Amniotic epithelial cell (primary cell): ENCODE results near the gene PECR.
"Not testable (repeated sequence)": the region's sequence is repeated elsewhere in the genome, so short reads cannot be mapped to it uniquely, and the experiment has no call there.

Source experiments
- DNase-seq: peaks from one replicate; pipeline ENCODE4 v3.0.0-alpha.2; 2010; ENCODE audit warnings: low read depth

The PECR gene

DNA sequence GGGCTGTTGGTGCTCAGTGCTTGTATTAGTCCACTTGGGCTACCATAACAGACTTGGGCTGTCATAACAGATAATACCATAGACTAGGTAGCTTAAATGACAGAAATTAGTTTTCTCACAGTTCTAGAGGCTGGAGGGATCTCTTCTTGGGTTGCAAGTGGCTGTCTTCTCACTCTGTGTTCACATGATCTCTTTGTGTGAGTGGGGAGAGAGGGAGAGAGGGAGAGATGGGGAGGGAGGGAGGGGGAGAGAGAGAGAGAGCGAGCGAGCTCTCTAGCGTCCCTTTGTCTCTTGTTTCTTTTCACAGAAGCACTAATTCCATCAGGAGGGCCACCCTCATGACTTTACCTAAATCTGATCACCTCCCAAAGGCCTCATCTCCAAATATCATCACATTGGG lies 23.1 kb upstream of the PECR start:
- no peak for DNase-seq

DNA sequence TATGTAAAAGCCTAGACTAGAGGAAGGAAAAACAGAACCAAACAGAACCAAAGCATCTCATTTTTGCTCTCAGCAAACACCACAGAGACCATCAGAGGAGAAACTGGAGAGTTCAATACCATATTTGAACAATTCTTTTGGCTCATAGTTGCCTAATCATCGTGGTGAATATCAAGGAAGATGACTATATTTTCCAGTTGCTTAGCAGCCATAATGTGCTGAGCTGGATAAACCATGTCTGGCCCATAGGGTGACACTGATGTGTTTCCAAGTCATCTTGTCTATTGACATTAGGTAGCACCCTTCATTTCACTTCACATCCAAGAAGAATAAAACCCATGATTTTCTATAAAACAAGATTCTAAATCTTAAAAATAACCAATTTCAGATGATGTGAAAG lies 21.6 kb upstream of the PECR start:
- no peak for DNase-seq

DNA sequence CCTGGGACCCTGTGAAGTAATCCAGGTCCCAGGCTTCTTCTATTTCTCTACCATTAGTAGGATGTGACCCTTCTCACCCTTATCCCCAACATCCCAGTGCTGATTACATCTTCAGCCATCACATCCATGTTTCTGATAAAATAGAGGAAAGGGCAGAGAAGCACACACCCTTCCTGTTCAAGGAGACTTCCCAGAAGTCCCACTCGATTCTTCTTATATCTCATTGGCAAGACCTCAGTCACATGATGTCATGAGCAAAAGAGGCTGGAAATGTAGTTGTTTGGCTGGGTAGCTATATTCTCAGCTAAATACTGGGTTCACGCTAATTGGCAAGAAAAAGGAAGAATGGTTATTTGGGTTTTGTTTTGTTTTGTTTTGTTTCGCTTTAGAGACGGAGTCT lies 19.5 kb upstream of the PECR start:
- DNase-seq: no peak

DNA sequence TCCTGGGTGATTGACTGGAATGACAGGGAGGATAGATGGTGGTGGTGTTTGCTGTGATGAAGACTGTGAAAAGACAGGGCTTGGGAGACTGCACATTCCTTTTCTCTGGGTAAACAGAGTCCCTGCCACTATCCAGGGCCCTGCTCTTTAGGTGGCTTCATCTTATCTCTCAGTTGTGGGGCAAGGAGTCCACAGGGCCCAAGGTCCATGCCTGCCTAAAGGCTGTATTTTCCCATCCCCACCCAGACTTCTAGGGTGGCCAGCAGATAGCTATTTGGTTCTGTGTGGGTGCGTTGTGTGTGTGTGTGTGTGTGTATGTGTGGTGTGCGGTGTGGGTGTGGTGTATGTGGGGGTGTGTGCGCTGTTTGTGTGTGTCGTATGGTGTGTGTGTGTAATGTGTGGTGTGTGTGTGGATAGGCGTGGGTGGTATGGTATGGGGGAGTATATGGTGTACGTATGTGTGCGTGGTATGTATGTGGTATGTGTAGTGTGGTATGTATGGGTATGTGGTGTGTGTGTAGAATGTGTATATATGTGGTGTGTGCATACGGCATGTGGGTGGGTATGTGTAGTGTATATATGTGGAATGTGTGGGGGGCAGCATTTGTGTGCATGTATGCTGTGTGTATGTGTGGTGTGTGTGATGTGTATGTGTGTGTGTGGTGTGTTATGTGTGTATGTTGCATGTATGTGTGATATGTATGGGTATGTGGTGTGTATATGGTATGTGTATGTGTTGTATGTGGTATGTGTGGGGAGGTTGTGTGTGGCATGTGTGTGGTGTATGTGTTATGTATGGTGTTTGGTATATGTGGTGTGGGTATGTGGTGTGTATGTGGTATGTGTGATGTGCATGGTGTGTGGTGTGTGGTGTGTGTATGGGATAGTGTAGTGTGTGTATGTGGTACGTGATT lies 17.1 kb upstream of the PECR start:
- DNase-seq: no peak

DNA sequence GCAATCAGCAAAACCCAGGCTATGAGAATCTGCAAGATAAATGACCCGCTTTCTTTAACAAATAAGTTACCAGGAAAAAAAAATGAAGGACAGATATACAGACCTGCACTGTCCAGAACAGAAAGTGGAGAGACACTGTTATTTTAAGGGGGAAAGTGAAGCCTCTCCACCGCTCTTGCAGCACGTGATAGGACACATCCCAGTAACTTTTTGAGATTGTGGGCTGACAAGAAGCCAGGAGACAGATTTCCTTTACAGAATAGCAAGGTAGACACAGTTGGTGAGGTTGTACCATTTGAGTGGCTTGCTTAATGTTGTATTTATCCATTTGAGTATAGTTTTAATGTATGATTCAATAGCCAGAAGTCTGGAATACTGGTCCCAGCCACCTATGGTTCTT lies 13.1 kb upstream of the PECR start:
- DNase-seq: no peak

DNA sequence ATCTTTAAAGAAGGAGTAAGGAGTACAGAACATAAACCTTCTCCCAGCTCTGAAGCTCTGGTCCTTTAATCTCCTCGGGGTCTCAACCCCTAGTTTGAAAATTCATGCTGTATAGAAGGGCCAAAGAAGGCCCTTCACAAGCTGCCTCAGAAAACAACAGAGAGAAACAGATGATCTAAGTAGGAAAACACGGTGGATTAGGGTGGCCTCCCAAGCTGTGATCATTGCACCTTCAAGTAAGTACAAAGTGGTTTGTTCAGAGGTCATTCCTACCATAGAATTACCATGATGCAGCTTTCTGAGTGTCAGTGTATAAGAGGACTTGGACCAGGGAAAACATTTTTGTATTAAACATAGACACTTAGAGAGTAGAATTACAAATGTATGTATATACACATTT lies 11.0 kb upstream of the PECR start:
- no peak for DNase-seq

DNA sequence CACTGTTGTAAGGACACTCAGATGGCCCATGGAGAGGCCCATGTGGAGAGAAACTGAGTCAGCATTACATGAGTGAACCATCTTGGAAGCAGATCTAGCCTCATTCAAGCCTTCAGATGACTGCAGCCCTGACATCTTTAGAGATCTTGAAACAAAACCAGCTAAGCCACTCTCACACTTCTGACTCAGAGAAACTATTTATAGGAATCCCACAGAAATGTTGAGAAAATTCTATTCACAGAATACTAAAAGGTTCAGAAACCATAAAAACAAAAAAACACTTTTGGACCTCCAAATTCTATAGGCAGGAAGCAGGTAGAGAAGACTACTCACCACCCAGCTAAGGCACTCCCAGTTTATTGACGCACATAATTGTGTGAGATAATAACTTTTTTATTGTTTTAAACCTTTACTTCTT lies 8.8 kb upstream of the PECR start:
- peak; percentile 57 for DNase-seq

DNA sequence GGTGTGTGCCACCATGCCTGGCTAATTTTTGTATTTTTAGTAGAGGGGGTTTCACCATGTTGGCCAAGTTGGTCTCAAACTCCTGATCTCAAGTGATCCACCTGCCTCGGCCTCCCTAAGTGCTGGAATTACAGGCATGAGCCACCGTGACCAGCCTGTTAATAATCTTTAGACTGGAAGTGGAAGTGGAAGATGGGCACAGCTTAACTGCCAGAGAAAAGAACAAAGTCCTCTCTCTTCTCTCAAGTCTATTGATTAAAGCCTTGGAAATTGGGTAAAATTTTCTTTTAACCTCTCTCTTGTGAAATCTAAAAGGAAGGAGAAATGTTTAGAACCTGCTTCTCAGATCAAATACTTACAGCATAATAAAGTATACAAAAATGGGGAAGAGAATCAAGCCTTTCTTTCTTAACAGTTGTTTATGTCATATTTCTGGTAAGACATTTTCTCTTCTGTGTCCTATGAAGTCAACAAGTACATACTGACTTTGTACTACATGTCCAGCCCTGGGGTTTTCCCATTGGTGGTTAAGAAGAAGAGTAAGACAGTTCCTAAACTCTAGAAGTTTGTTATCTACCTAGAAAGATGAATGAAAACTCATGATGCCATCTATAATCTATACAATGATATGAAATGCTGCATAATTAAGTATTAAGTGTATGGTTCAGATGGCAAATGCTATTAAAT lies 4.7 kb upstream of the PECR start:
- no peak for DNase-seq

DNA sequence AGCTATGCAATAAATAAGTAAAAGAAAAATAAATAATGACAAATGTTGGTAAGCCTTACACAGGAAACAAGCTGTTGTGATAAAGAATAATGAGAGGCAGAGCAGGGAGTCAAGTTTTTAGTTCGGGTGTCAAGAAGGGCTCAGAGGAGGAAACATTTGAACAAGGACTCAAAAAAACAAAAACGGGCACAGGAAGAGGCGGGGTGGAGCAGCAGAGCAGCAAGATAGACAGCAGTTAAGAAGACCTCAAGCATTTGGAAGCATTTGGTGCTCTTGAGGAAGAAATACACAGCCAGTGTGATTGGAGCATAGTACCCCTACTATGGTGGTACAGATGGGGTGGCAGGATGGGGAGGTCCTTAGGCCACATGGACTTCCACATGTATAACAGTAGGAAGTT lies 2.9 kb upstream of the PECR start:
- no peak for DNase-seq

DNA sequence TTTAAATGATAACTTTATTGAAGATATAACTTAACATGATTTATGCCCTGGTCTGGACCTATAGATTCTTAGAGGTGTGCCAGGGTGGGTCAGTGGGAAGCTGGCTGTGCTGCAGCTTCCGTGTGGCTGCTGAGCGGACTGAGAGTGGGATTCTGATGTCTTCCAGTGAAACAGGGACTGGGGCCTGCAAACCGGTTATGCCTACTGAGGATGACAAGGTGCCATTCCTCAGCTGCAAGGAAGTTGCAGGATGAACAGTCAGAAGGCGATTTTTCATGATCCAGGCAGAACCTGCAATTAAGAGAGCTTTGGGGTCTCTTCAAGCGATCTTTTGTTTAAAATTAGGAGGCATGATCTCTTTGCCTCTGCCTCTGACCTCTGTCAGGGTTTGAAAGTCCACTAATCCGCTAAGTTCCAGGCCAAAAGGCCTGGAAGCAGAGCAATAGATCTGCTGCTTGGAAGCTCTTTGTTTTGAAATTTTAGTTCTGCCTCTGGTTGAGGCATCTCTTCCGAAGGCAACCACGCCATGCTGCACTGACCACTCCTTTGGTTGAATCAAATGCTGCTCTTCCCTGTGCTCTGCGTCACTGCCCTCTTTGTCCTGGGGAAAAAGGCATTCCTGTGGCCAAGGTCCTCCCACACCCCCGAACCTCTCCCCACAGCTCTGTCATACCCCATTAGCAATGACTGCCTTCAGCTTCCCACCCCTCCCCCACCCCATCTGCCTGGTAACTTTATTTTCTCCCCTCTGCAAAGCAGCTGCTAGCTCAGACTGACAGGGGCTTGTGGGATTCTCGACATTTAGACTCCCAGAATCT lies 2.1 kb upstream of the PECR start:
- DNase-seq: peak; percentile 96

DNA sequence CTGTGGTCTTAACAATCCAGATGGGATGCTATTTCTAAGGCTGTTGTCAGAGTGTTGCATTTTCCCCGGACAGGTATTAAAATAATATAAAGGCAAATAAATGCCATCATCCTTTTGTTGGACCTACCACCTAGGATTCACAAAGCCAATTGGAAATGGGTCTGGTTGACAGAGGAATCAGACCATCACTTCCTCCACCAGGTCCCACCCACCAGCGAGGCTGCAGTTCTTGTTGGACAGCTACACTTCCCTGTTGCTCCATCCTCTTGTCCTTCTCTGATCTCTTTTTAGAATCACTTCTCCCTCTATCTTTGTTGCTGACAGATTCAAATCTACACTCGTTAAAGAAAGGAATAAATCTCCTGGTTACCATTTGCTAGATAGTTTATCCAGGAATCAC lies 1.2 kb upstream of the PECR start:
- peak; percentile 50 for DNase-seq

DNA sequence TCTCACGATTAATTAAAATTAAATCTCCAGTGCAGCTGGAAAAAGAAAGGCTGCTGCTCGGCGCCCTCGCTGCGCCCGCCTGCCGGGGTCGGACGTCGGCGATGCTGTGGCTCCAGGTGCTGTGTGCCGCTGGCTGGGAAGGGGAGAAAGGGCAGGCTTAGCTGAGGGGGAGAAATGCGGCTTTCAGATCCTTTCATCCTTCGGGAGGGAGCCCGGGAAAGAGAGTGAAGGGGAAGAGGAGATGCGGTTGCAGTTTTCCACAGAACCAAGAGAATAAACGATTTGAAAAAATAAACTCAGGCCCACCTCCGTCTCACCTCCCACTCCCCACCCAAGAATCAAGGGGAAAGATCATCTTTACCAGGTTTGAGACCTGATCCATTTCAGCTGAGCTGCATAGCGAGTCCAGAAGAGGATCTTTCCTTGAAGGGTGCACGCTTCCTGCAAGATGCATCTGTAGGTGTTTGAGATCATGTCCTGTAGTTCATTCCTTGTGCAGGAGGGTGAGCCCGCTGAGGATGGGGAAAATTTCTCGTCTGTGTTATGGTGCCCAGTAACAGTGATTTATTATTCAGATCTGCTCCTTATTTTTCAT lies 605 bp upstream of the PECR start:
- no peak for DNase-seq

DNA sequence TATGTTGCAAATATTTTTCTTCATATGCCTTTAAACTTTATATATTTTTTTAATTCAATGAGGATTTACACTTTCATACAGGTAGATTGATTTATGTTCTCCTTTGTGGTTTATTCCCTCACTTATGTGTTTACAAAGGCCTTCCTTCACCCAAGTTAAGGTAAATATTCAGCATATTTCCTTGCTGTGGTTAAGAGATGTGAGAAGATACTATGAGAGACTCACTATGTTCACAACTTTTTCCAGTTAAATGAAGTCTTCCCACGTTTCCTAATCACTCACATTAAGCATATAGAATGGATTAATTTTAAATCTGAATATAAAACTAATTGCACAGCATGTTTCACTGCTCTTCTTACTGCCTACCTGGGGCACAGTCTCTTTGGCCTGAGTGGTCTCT lies 597 bp downstream of the PECR start:
- DNase-seq: no peak

DNA sequence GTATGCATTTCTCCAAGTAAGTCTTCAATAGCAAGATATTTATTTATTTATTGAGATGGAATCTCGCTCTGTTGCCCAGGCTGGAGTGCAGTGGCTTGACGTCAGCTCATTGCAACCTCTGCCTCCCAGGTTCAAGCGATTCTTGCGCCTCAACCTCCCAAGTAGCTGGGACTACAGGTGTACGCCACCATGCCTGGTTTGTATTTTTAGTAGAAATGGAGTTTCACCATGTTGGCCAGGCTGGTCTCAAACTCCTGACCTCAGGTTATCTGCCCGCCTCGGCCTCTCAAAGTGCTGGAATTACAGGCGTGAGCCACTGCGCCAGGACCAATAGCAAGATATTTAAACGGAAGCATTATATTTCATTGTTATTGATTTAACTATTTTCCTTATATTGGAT lies 1.6 kb downstream of the PECR start:
- not testable (repeated sequence) for DNase-seq

DNA sequence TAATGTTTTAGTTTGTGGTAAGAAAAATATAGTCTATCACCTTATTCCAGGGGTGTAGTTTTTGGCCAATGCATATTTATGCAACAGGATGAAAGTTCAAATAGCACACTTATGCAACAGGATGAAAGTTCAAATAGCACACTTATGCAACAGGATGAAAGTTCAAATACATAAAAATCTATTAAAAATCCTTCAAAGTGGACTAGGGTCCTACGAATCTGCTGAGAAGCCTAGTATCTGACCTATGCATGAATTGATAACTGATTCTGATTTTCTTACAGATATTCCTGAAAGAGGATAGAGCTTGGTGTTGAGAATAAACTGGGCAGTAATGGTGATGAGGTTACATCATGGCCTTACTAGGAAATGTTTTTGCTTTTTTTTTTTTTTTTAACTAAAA lies 2.8 kb downstream of the PECR start:
- no peak for DNase-seq

DNA sequence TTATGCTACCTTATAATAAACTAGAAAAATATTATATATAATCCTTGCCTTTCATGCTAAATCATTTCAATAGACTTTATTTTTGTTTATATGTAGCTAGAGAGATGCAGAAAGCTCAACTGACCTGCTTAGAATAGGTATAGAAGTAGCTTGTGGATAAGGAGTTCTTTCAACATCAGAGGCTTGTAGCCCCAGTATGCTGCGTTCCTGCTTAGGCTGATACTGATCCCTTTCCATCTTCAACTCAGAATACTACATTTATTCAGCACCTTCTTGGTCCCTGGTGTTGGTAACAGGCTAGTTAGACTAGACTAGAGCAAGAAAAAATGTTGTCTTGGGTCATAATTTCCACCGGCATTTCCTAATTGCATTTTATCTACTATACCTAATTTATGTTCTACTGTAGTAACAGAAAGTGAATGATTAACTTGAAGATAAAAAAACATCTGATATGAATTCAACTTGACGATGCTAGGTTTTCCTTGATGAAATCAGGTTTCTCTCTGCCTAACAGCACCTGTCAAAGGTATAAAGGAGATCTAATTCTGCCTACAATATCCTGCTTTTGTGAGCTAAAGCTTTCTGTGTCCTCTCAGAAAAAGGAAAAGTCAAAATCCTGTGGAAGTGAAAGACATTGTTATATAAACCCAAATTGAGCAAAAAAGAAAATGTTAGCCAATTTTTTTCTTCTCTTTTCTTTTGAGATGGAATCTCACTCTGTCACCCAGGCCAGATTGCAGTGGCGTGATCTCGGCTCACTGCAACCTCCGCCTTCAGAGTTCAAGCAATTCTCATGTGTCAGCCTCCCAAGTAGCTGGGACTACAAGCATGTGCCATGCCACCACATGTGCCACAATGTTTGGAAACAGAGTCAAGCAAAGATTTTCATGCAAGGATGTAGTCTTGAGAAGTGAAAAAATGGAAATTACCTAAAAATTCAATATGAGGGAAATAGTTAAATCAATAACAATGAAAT lies 5.8 kb downstream of the PECR start:
- no peak for DNase-seq

DNA sequence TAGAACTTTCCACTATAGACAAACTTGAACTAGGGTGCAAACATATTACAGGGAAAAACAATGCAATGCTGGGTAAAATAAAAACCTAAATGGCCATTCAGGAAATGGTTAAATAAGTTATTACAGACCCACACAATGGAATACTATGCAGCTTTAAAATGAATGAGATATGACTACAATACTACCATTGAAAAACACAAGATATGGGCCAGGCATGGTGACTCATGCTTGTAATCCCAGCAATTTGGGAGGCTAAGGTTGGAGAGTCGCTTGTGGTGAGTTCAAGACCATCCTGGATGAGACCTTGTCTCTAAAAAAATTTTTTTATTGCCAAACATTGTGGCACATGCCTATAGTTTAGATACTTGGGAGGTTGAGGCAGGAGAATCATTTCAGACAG lies 6.8 kb downstream of the PECR start:
- no peak for DNase-seq

DNA sequence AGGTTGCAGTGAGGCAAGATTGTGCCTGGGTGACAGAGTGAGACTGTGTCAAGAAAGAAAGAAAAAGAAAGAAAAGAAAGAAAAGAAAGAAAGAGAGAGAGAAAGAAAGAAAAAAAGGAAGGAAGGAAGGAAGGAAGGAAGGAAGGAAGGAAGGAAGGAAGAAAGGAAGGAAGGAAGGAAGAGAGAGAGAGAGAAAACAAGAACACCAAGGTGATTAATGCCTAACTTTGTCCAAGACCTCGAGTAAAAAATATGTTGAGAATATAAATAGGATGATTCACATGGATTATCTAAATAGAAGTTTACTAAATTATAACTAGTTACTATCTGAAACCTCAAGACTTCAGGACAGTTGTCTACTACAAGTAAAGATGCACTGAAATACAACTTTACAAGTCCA lies 7.2 kb downstream of the PECR start:
- no peak for DNase-seq

DNA sequence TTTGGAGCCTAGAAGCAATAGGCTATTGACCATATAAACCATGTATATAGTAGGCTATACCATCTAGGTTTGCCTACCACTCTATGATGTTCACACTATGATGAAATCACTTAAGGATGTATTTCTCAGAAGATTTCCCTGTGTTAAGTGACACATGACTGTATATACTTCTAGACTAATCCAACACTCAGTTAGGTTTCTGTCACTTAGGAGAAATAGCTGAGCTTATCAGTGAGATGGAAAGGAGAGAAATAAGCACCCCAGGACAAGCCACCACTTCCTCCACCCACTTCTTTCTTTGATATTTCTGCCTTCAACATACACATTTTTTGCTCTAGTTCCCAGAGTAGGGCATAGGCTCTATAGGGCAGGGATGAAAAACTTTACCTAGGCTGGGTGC lies 7.8 kb downstream of the PECR start:
- DNase-seq: no peak

DNA sequence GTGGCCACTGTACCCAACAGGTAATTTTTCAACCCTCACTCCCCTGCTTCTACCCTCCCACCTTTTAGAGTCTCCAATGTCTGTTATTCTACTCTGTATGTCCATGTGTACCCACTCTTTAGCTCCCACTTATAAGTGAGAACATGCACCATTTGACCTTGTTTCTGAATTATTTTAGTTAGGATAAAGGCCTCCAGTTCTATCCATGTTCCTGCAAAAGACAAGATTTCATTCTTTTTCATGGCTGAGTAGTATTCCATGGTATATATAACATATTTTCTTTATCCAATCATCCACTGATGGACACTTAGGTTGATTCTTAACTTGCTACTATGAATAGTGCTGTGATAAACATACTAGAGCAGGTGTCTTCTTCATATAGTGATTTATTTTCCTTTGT lies 9.1 kb downstream of the PECR start:
- DNase-seq: no peak
